Measurements from ENCODE around the gene STN1.
A peak's percentile ranks its signal among the peaks of the same experiment; 100 is the strongest.

The STN1 gene

DNA sequence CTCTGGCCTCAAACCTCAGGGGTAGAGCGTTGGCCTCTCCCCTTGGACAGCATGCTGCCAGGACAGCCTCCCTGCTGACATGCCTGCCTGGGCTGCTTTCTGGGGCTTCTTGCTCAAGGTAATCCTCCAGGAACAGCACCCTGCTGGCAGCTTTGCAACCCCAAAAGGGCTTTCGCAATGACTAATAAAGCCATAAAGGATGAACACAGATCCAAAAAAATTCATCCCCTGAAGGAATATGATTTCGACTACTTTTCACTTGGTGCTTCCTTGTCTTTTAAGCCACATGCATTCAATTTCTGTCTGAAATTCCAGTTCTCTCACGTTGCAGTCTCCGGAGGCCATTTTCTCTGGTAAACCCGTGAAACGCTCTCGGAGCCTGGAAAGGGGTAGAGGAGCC is 47.5 kb downstream of the STN1 start:
- H3K4me3 ChIP-seq (ENCODE audit: low read depth, low read length): no peak overlapping the region

- H3K4me3 ChIP-seq (ENCODE audit: low read depth, low read length): no peak overlapping the region
Observed at GRCh38 chr10:103869336-103869735, 48.6 kb downstream of the STN1 start.

GRCh38 chr10:103868200-103868599 is 49.8 kb downstream of the STN1 start:
- H3K4me3 ChIP-seq (ENCODE audit: low read depth, low read length): no peak overlapping the region

GRCh38 chr10:103861505-103861904 is 56.5 kb downstream of the STN1 start:
- no peak overlapping the region for H3K4me3 ChIP-seq (ENCODE audit: low read depth, low read length)

DNA sequence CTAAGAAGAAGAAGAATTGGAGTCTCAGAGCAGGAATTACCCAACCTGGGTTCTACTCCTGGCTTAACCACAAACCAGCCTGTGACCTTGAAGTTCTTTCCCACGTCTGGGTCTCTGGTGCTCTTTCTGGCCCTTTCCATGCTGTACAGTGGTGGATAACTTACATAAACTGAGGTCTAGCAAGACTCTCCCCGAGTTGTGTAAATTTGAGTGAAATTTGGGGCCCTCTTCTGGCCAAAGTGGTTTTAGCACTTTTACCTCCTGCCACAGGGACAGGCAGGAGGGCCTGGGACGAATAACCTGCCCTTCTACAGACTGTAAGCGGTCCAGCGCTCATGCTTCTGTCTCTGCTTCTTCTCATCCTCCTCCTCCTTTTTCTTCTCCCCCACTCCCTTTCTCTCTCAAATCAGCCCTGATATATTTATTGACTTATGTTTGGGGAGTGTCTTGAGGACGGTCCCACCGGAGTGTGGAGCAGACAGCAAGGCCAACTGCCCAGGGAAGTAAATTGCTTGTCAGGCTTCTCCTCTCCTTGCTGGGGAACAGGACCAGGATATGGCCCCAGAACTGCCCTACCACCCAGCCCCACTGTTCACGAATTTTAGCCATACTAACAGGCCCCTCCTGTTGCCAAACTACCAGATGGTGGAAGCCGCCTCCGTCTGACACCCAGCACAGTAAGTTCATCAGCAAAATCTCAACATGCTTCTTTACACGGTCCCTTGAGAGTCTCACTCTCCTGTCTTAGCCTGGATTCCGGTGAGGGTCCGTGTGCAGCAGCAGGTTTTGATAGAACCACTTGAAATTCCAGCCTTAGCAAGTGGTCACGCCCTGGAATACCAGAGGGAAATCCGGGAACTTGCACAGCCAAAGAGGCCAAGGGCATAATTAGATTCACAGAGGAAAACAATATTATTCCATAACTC is 58.6 kb downstream of the STN1 start:
- H3K4me3 ChIP-seq (ENCODE audit: low read depth, low read length): no peak overlapping the region

- H3K4me3 ChIP-seq (ENCODE audit: low read depth, low read length): no peak overlapping the region
Observed at GRCh38 chr10:103858360-103858759, 59.6 kb downstream of the STN1 start.

DNA sequence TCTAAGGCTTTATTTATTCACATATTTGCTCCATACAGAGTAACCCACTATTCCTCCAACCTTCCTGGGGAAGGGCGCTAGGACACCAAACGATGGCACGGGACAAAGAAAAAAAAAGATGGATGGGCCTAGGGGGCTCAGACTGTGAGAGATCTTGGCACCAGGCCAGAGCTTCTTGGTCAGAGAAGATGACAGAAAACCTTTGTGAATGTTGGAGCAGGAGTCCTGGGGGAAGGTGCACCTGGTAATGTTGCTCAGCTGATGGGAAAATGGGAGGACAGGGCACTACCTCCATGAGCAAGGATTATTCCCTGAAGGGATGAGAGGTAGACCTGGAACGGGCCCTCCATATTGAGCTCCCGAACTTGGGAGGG is 61.2 kb downstream of the STN1 start:
- H3K4me3 ChIP-seq (ENCODE audit: low read depth, low read length): no peak overlapping the region

GRCh38 chr10:103855852-103856796 is 61.9 kb downstream of the STN1 start:
- peak overlapping the region; percentile 60 for H3K4me3 ChIP-seq (ENCODE audit: low read depth, low read length)

GRCh38 chr10:103855424-103855823 is 62.6 kb downstream of the STN1 start, which contains the start of gene SH3PXD2A:
TSS of gene SH3PXD2A (minus strand) at chr10:103855576. CDS start at chr10:103855266, 310 bp downstream.
- H3K4me3 ChIP-seq (ENCODE audit: low read depth, low read length): peak within 1 kb of the TSS; percentile 60

DNA sequence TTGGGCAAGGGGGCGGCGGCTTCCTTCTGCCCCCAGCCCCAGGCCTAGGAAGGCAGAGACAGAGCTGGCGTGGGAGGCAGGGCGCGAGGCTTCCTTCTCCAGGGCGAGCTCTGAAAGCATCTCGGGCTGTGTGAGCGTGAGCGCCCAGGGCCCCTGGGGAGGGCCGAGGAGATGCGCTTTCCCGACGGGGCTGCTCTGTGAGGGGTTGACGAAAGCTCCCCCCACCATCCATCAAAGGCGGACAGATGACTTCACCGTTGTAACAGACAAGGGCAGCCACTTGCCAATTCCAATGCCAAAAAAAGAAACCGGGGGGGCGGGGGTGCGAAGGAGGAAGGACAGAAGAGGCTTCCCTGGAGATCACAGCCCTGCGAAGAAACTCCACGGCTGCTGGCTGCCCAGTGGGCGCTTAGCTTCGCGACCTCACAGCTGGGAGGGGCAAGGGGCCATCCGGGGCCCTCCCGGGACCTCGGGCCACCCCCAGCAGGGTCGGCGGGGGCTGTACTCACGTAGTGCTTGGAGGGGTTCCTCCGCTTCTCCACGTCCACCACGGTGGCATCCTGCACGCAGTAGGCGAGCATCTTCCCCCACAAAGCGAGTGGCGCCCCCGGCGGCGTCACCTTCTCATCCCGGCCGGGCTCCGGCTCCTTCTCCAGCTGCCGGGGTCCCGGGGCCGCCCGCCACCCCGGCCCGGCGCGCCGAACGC is 63.1 kb downstream of the STN1 start:
- peak overlapping the region; percentile 60 for H3K4me3 ChIP-seq (ENCODE audit: low read depth, low read length)

DNA sequence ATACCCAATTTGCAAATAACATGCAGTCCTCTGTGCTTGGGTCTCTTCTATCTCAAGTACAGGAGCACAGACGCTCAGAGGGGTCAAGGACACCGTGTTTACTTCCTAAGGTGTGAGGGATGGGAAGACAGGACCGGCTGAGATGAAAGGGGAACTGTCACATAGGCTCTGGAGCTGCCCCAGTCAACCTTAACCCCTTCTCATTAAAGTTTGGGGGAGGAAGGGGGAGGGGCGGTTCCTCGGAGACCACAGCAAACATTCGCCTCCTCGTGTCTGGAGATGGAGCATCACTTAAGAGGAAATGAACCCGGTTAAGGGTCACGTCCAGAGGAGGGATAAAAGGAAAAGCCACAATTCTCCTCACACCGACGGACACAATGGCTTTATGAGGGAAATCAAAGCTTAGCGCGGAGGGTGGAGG is 63.7 kb downstream of the STN1 start:
- H3K4me3 ChIP-seq (ENCODE audit: low read depth, low read length): peak overlapping the region; percentile 60

DNA sequence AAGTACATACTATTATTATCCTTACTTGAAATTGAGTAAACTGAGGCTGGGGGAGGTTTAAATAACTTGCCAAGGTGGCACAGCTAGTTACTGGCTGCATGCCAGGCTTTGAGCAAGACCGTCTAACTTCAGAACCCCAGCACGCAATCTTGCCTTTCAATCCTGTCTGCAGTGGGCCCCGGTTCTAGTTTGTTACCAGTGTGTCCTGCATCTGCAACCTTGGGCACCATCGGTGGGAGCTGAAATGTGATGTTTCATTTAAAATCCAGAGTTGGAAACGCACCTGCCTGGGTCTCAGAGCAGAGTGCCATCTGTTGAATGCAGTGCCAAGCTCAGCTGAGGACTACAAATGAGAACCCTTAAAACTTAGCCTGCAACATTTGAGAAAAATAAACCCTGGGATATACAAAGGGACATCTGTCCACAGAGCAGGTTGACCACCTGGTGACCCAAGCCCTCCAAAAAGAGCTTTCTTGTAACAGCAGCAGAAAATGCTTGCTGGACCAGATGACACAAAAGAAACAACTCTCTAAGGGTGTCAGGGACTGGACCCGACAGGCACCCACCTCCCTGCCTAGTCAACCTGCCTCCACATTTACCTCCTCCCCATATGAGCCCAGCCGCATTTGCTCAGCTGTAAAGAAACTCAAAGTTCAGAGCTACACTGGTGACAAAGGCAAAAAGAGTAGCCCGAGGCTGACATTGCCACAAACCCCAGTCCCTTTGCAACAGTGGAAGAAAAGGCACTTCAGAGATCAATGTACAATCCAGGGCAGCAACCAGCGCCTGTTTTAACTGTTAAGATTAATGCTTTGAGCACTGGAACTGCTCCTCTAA is 64.3 kb downstream of the STN1 start:
- no peak overlapping the region for H3K4me3 ChIP-seq (ENCODE audit: low read depth, low read length)

DNA sequence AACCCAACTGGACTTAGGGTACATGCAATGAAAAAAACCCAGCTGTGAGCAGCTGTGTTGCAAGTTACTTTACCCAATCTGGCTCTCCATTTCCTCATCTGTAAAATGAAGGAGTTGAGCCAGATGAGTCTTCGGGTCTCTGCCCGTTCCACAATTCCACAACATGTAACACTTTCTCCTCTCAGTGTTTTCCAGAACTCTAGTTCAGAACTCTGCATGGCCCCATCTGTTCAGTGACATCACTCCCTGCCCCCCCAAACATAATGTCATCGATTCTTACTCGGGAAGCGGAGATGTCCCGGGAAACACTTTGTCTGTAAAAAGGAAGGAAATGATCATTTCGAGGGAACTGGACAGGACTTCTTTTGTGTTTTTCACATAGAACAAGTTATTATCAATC is 65.1 kb downstream of the STN1 start:
- H3K4me3 ChIP-seq (ENCODE audit: low read depth, low read length): no peak overlapping the region

- no peak overlapping the region for H3K4me3 ChIP-seq (ENCODE audit: low read depth, low read length)
Observed at GRCh38 chr10:103852189-103852711, 65.7 kb downstream of the STN1 start.

DNA sequence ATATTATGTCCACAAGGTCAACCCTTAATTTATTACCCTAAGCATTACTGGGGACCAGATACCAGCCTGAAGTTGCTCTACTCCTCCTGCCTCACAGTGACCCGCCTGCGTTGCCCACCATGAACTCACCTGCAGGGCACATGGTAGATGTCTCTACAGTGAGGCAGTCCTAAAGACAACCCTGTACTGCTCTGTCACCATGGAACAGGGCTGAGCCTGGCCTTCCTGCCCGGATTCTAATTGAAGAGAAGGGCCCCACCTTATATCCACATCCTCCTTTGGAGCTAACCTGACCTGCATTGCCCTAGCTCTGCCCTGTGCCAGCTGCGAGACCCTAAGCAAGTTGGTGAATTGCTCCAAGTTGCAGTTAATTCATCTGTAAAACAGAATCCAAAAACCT is 66.7 kb downstream of the STN1 start:
- no peak overlapping the region for H3K4me3 ChIP-seq (ENCODE audit: low read depth, low read length)

DNA sequence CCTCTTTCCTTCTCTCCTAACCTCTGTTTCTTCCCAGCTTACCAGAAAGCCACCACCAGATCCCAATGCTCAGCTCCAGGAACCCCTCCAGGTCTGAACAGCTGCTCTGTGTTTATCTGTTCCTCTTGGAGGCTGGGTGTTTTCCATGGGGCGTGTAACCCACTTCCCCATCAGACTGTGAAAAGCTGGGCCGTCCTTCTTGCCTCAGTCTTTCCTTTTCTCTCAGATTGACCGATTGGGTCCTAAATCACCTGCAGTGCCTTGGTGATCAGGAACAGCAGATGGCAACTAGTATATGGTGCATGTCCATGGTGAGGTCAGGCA is 67.5 kb downstream of the STN1 start:
- H3K4me3 ChIP-seq (ENCODE audit: low read depth, low read length): no peak overlapping the region

DNA sequence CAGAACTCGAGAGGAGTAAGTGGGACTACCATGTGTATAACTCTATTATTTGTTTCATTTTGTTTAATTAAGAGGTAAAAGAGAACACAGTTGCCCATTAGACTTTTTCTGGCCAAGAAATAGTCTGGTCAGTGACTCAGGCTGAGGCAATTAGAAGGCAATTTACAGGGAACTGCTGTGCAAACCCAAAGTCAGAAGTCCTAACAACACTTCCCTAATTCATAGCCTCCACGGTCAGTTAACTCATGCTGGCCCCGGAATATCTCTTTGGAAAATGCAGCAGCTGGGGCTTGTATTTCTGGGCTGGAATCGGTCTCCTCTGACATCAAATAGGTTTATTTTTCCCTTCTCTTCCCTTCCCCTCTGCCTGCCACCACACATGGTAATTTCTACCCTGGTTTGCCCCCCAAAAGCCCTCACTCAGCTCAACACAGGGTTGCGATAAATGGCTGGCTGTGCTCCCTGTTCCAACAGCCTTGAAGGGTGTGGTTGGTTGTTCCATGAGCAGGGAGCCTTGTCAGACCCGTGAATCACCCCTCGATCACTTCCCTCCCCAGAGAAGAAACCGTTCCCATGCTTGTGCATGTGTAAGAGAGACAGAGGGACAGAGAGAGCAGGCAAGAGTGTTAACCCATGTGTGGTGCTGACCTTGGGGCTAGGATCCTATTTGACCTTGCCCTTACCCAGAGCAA is 68.0 kb downstream of the STN1 start:
- H3K4me3 ChIP-seq (ENCODE audit: low read depth, low read length): no peak overlapping the region

DNA sequence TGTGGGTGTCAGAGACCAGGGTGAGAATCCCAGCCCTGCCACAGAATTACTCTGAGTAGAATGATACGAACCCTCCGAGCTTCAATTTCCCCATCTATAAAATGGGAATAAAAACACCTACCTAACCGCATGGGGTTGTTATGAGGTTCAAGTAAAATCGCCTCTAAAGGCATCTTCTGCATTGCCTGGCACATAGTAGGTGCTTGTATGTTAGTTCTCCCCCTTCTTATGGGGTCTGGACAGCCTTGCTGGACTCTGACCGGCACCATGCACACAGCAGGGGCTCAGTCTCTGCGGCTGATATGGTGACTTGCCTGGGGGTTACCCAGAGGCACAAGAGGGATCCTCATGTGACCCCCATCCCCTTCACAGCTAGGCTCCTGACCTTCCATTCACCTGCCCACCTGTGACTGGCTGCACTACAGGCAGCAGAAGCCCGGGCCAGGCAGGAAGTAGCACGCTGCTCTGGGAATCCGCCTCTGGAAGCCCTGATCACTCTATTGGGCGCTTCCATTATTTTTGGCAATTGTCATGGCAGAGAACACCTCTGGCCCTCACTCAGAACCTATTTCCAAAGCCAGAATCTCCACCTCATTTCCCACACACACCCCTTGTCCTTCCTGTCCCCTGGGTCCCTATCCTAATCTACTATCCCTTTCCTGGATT is 68.6 kb downstream of the STN1 start:
- H3K4me3 ChIP-seq (ENCODE audit: low read depth, low read length): no peak overlapping the region

DNA sequence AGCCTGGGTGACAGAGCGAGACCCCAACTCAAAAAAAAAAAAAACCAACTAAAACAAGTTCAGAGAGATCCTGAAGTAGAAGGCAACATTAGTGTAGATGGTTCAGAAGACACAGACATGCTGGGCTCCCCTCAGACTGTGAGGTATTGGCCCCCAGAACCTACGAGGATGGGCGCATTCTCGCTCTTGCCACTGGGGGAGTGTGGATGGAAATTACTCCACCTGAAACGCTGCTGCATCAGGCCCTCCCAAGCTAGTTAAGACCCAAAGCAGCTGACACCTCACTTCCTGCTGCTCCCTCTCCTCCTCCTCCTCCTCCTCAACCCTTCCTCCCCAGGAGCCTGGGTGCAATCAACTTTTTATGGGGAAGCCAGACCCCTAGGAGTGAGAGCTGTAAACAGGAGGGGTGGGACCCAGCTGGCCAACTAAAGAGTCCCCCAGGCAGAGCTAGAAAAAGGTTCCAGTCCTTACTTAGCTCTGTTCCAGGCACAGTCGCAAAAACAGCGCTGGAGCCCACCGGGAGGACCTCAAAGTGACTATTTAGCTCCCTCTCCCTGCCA is 70.0 kb downstream of the STN1 start:
- no peak overlapping the region for H3K4me3 ChIP-seq (ENCODE audit: low read depth, low read length)
